ENCODE results near the gene CBLN3.

The CBLN3 gene

GRCh38 chr14:24438223-24439097 lies 9.0 kb upstream of the CBLN3 start:
- DNase-seq = no peak

- no peak for DNase-seq
Observed at GRCh38 chr14:24437736-24438067, 8.2 kb upstream of the CBLN3 start.

- no peak for DNase-seq
Observed at GRCh38 chr14:24437020-24437735, 7.7 kb upstream of the CBLN3 start.

GRCh38 chr14:24436355-24437019 lies 7.0 kb upstream of the CBLN3 start:
- DNase-seq = no peak

- no peak for DNase-seq
Observed at GRCh38 chr14:24435998-24436354, 6.5 kb upstream of the CBLN3 start.

GRCh38 chr14:24435192-24435810 lies 5.8 kb upstream of the CBLN3 start:
- no peak for DNase-seq

GRCh38 chr14:24434676-24435075 lies 5.2 kb upstream of the CBLN3 start:
- DNase-seq = no peak

- no peak for DNase-seq
Observed at GRCh38 chr14:24434036-24434435, 4.6 kb upstream of the CBLN3 start.

GRCh38 chr14:24432259-24433131 lies 3.0 kb upstream of the CBLN3 start:
- no peak for DNase-seq

- DNase-seq = peak; percentile 78
Observed at GRCh38 chr14:24431569-24432258, 2.2 kb upstream of the CBLN3 start.

GRCh38 chr14:24430682-24431568 lies 1.5 kb upstream of the CBLN3 start:
- DNase-seq = peak; percentile 47

GRCh38 chr14:24430143-24430681 lies 744 bp upstream of the CBLN3 start:
- DNase-seq = peak; percentile 37

- DNase-seq = no peak
Observed at GRCh38 chr14:24428628-24429394, 657 bp downstream of the CBLN3 start.

- no peak for DNase-seq
Observed at GRCh38 chr14:24427537-24428508, 1.6 kb downstream of the CBLN3 start.

GRCh38 chr14:24426912-24427536 lies 2.4 kb downstream of the CBLN3 start:
- no peak for DNase-seq

- DNase-seq = no peak
Observed at GRCh38 chr14:24426150-24426911, 3.1 kb downstream of the CBLN3 start.

GRCh38 chr14:24425704-24426103 lies 3.8 kb downstream of the CBLN3 start:
- DNase-seq = no peak
